HepG2 (cell line): ENCODE data around the gene VPS26B. TPM values are rescaled to one million over a fixed set of nuclear protein-coding genes. Genes with fewer than 3 reads are reported as not detected.

Source experiments
- GATAD1 ChIP-seq: IDR thresholded peaks from 2 replicates; pipeline ENCODE4 v1.6.1; 2016; ENCODE audit warnings: missing genetic modification reagents, missing compliant biosample characterization
- HES4 ChIP-seq: sonication (generic); formaldehyde crosslinking; IDR thresholded peaks from 2 replicates; pipeline ENCODE4 v1.9.0; 2021; ENCODE audit warnings: mild to moderate bottlenecking, missing genetic modification reagents, borderline replicate concordance
- NPAS2 ChIP-seq: sonication (generic); formaldehyde crosslinking; IDR thresholded peaks from 2 replicates; pipeline ENCODE4 v1.8.0; 2022; ENCODE audit warnings: mild to moderate bottlenecking, missing genetic modification reagents, borderline replicate concordance
- SOX6 ChIP-seq, 2 experiments: fragments of 450-650 bp in 1 of 2; sonication (generic) in 1 of 2; formaldehyde crosslinking in 1 of 2; IDR thresholded peaks; 2 replicates each; pipeline versions ENCODE4 v1.4.0 to v1.6.1; 2017 to 2020; ENCODE audit warnings: antibody characterized with exemption in 1 of 2, mild to moderate bottlenecking in 1 of 2, missing genetic modification reagents in 1 of 2
- ZC3H13 ChIP-seq: sonication (generic); formaldehyde crosslinking; IDR thresholded peaks from 2 replicates; pipeline ENCODE4 v1.8.1; 2023; ENCODE audit warnings: mild to moderate bottlenecking, missing genetic modification reagents, moderate library complexity
- ZNF326 ChIP-seq: sonication (generic); formaldehyde crosslinking; IDR thresholded peaks from 2 replicates; pipeline ENCODE4 v1.4.0; 2020; ENCODE audit warnings: missing genetic modification reagents, borderline replicate concordance
- ZSCAN25 ChIP-seq: sonication (generic); formaldehyde crosslinking; IDR thresholded peaks from 2 replicates; pipeline ENCODE4 v1.8.0; 2022; ENCODE audit warnings: mild to moderate bottlenecking, missing genetic modification reagents
- polyA plus RNA-seq, 8 experiments: library from polyadenylated mRNA; depleted of rRNA in 3 of 8; stranded (reverse) in 7 of 8; unstranded in 1 of 8; fragments of >200 nt; fragmentation: Illumina TruSeq in 4 of 8; extraction: Trizol in 4 of 8; gene quantifications; 2 replicates each; pipeline versions ENCODE4 v1.2.1 to v1.2.3, GENCODE V29; 2011 to 2016; ENCODE audit warnings: low read depth in 4 of 8, missing spikeins in 1 of 8, mixed read lengths in 1 of 8; ENCODE audit not compliant: insufficient read depth in 1 of 8
- total RNA-seq, 5 experiments: library from RNA; depleted of rRNA; stranded (reverse); fragments of >200 nt; fragmentation: Illumina TruSeq; extraction: Trizol; gene quantifications; 2 replicates each; pipeline ENCODE4 v1.2.3, GENCODE V29; 2016; ENCODE audit warnings: low read depth in 1 of 5
- TF ChIP-seq, protein P1 (sequence below): sonication (generic); formaldehyde crosslinking; IDR thresholded peaks from 2 replicates; pipeline ENCODE4 v1.4.0; 2020; ENCODE audit warnings: mild to moderate bottlenecking, missing genetic modification reagents
- TF ChIP-seq, protein P2 (sequence below): sonication (generic); formaldehyde crosslinking; IDR thresholded peaks from 2 replicates; pipeline ENCODE4 v1.4.0; 2020; ENCODE audit warnings: missing genetic modification reagents
- TF ChIP-seq, protein P3 (sequence below): sonication (generic); formaldehyde crosslinking; IDR thresholded peaks from 2 replicates; pipeline ENCODE4 v1.5.0; 2020; ENCODE audit warnings: mild to moderate bottlenecking, missing genetic modification reagents, moderate library complexity
- TF ChIP-seq, protein P4 (sequence below): fragments of 450-650 bp; IDR thresholded peaks from 2 replicates; pipeline ENCODE4 v1.6.1; 2016

Gene VPS26B
- total and polyA plus RNA-seq, 2 of the 13 experiments (the other 11 are each of a cell fraction or from before 2014, with no cell fraction given) = 20.2 to 23.2 TPM

DNA sequence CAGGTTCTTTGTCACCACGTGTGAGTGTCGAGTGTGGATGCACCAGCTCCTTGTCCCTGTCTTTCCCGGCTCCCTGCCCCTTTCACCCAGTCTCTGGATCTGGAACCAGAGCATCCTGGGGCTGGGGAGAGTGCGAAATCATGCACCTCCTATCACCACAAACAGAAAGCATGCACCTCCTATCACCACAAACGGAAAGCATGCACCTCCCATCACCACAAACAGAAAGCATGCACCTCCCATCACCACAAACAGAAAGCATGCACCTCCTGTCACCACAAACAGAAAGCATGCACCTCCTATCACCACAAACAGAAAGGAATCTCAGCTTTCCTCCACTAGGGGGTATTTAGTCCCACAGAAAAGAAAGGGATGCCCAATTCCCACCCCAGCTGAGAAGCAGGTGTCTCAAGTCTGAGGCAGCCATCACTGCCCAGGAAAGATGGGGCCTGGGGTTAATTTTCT, 45.8 kb downstream of the VPS26B start (continued):
- TF ChIP-seq SOX6 (IDR thresholded peaks at IDR 0.05) (no peak), SOX6 (CRISPR knock-in tag; IDR thresholded peaks at IDR 0.05) (no peak), ZSCAN25 (CRISPR knock-in tag) (no peak), GATAD1 (CRISPR knock-in tag) (no peak), NPAS2 (CRISPR knock-in tag) (no peak), HES4 (CRISPR knock-in tag) (no peak), ZC3H13 (CRISPR knock-in tag) (no peak), ZNF326 (no peak)
- TF ChIP-seq, protein P1, sequence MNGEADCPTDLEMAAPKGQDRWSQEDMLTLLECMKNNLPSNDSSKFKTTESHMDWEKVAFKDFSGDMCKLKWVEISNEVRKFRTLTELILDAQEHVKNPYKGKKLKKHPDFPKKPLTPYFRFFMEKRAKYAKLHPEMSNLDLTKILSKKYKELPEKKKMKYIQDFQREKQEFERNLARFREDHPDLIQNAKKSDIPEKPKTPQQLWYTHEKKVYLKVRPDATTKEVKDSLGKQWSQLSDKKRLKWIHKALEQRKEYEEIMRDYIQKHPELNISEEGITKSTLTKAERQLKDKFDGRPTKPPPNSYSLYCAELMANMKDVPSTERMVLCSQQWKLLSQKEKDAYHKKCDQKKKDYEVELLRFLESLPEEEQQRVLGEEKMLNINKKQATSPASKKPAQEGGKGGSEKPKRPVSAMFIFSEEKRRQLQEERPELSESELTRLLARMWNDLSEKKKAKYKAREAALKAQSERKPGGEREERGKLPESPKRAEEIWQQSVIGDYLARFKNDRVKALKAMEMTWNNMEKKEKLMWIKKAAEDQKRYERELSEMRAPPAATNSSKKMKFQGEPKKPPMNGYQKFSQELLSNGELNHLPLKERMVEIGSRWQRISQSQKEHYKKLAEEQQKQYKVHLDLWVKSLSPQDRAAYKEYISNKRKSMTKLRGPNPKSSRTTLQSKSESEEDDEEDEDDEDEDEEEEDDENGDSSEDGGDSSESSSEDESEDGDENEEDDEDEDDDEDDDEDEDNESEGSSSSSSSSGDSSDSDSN (CRISPR knock-in tag) = no peak
- TF ChIP-seq, protein P2, sequence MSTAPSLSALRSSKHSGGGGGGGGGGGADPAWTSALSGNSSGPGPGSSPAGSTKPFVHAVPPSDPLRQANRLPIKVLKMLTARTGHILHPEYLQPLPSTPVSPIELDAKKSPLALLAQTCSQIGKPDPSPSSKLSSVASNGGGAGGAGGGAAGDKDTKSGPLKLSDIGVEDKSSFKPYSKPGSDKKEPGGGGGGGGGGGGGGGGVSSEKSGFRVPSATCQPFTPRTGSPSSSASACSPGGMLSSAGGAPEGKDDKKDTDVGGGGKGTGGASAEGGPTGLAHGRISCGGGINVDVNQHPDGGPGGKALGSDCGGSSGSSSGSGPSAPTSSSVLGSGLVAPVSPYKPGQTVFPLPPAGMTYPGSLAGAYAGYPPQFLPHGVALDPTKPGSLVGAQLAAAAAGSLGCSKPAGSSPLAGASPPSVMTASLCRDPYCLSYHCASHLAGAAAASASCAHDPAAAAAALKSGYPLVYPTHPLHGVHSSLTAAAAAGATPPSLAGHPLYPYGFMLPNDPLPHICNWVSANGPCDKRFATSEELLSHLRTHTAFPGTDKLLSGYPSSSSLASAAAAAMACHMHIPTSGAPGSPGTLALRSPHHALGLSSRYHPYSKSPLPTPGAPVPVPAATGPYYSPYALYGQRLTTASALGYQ (CRISPR knock-in tag) = no peak
- TF ChIP-seq, protein P3, sequence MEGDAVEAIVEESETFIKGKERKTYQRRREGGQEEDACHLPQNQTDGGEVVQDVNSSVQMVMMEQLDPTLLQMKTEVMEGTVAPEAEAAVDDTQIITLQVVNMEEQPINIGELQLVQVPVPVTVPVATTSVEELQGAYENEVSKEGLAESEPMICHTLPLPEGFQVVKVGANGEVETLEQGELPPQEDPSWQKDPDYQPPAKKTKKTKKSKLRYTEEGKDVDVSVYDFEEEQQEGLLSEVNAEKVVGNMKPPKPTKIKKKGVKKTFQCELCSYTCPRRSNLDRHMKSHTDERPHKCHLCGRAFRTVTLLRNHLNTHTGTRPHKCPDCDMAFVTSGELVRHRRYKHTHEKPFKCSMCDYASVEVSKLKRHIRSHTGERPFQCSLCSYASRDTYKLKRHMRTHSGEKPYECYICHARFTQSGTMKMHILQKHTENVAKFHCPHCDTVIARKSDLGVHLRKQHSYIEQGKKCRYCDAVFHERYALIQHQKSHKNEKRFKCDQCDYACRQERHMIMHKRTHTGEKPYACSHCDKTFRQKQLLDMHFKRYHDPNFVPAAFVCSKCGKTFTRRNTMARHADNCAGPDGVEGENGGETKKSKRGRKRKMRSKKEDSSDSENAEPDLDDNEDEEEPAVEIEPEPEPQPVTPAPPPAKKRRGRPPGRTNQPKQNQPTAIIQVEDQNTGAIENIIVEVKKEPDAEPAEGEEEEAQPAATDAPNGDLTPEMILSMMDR (CRISPR knock-in tag) = peak; percentile 51
- TF ChIP-seq, protein P4, sequence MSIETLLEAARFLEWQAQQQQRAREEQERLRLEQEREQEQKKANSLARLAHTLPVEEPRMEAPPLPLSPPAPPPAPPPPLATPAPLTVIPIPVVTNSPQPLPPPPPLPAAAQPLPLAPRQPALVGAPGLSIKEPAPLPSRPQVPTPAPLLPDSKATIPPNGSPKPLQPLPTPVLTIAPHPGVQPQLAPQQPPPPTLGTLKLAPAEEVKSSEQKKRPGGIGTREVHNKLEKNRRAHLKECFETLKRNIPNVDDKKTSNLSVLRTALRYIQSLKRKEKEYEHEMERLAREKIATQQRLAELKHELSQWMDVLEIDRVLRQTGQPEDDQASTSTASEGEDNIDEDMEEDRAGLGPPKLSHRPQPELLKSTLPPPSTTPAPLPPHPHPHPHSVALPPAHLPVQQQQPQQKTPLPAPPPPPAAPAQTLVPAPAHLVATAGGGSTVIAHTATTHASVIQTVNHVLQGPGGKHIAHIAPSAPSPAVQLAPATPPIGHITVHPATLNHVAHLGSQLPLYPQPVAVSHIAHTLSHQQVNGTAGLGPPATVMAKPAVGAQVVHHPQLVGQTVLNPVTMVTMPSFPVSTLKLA = peak; percentile 11; the same call in 1 of the 2 replicates
